Mammary epithelial cell (primary cell): ENCODE results near the gene ABCC6.

ENCODE experiments used
- EZH2 ChIP-seq: IDR thresholded peaks from 2 replicates; pipeline ENCODE4 v1.6.1; 2012; ENCODE audit warnings: low read length, inconsistent platforms, borderline replicate concordance
- TF ChIP-seq, protein P1 (sequence below), 2 donors: IDR thresholded peaks in 1 of 2; conservative IDR thresholded peaks in 1 of 2; 2 replicates each; pipeline ENCODE4 v1.5.1; 2011 to 2012; ENCODE audit warnings: inconsistent platforms in 2 of 2, low read length in 2 of 2, mild to moderate bottlenecking in 2 of 2, control low read depth in 1 of 2, low read depth in 1 of 2; ENCODE audit not compliant: insufficient read depth in 1 of 2; ENCODE audit errors: extremely low read depth in 1 of 2

DNA sequence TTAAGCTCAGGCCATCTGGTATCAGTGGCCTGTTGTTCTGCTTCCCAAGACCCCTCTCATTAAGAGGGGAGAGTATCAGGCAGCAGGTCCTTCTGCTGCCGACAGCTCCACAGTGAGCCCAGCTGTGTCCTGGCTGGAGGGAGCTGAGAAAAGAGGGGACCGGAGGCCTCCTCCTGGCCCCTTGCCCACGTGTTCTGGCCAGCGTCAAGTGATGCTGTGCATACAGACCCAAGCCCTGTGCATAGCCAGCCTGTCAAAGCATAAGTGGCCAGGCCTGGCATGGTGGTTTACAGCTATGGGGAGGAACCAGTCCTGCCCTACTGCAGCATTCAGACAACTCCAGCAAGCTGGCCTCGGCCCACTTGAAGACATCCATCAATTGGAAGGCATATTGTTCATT lies 48.0 kb downstream of the ABCC6 start:
- TF ChIP-seq, protein P1, sequence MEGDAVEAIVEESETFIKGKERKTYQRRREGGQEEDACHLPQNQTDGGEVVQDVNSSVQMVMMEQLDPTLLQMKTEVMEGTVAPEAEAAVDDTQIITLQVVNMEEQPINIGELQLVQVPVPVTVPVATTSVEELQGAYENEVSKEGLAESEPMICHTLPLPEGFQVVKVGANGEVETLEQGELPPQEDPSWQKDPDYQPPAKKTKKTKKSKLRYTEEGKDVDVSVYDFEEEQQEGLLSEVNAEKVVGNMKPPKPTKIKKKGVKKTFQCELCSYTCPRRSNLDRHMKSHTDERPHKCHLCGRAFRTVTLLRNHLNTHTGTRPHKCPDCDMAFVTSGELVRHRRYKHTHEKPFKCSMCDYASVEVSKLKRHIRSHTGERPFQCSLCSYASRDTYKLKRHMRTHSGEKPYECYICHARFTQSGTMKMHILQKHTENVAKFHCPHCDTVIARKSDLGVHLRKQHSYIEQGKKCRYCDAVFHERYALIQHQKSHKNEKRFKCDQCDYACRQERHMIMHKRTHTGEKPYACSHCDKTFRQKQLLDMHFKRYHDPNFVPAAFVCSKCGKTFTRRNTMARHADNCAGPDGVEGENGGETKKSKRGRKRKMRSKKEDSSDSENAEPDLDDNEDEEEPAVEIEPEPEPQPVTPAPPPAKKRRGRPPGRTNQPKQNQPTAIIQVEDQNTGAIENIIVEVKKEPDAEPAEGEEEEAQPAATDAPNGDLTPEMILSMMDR (conservative IDR thresholded peaks at IDR 0.05 in 1 of 2, IDR thresholded peaks at IDR 0.05 in 1 of 2; ENCODE audit: extremely low read depth in 1 of 2, insufficient read depth in 1 of 2, low read depth in 1 of 2, low read length in 2 of 2) = no peak
- TF ChIP-seq EZH2 = no peak
